ENCODE data around the gene ALDH1B1.
A peak's percentile ranks its signal among the peaks of the same experiment; 100 is the strongest.

Gene ALDH1B1

DNA sequence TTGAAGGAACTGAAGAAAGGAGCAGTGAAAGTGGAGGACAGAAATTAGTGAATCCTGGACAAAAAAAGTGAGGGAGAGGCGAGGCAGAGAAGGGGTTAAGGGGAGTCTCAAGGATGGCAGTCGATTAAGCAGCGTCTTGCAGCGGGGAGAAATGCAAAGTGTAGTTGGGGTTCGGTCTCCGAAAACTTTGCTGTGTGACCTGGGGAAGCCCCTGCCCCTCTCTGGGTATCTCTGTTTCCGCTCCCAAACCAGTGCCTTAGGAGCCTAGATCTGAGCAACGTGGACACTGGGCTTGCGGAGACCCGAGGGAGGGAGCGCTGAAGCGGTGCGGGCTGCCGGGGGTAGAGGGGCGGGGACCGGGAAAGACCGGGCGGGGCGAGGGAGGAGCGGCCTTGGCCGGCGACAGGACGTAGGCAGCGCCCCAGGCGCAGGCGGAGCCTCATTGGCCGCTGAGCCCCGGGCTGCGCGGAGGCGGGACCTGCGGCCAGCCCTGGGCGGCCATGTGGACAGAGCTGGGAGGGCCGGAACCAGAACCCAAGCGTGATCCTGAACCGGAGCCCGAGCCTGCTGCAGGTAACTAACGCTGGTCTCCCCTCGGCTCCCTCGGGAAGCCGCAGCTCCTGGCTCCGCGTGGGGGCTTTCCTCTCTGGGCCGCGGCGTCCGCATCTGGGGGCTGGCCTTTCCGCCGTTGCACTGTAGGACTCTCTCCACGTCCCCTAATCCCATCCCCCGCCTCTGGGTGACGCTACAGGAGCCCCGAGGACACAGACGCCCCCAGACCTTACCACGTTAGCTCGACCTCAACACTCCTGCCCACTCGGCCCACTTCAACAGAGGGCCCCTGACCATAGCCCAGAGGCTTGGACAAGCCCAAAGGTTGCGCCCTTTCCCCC, at the start of gene ALDH1B1:
Gene ALDH1B1, plus strand, starts transcription at position 468 of the 893 bp plus-strand sequence. CDS start 3,047 bp downstream, outside the sequence.
- peak; percentile 21 for DNase-seq

DNA sequence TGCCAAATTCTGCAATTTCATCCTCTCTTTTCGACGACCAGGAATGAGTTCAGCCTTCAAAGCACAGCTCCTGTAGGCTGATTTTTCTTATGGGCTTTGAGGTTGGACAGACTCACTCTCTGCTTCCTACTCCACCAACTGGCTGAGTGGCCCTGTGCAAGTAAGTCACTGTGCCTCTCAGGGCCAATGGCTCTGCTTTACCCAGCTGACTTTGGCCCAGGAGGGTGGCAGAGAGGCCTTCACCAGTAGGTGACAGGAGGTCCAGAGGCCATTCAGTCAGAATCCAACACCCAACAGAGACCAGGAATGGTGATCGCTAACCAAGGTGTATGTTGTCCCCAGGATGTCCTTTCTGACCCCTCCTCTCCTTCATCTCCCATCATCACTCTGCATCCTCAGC, 49.5 kb upstream of the ALDH1B1 start:
- no peak for DNase-seq

DNA sequence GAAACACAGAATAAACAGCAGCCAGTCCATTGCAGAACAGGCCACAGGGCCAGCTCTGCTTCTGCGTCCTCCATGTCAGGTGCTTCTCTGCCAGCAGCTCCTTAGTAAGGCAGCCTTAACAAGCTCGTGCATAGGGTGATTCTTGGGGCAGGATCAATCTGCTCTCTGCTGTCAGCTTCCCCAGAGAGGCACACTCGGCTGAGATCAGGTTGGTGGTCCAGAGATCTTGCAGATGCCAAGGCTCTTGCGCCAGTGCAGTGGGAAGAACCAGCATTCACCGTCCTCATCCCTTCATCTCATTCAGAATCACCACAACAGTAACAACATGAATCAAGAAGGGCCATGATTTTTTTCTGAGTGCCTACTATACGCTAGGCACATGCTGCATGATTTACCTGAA, 49.0 kb upstream of the ALDH1B1 start:
- no peak for DNase-seq

DNA sequence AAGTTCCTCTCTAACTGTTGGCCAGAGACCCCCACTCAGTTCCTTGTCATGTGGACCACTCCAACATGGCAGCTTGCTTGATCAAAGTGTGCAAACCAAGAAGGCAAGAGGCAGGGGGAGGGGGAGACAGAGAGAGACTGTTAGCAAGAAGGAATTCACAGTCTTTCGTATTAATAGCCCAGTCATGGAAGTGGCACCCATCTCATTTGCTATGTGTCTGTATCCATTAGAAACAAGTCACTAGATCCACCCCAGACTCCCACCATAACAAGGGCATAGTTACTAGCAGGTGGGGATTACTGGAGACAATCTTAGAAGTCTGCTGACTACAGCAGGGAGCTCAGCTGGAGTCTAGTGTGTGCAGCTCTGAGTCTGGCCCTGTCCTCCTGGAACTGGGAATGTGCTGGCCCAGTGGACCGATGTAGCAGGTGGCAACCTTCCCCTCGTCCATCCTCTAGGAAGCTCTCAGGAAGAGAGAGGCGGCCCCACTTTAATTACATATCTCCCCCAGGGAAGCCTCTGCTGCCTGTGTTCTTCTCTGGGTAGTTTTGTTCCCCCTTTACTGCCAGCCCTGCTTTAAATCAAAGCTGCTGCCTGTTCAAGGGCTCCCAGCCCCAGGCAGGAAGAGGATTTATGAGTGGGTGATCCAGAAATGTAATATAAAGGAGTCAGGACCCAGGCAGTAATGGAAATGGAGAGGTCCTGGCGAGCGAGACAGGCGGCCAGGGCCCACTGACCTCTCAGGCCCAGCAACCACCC, 47.8 kb upstream of the ALDH1B1 start:
- no peak for DNase-seq

DNA sequence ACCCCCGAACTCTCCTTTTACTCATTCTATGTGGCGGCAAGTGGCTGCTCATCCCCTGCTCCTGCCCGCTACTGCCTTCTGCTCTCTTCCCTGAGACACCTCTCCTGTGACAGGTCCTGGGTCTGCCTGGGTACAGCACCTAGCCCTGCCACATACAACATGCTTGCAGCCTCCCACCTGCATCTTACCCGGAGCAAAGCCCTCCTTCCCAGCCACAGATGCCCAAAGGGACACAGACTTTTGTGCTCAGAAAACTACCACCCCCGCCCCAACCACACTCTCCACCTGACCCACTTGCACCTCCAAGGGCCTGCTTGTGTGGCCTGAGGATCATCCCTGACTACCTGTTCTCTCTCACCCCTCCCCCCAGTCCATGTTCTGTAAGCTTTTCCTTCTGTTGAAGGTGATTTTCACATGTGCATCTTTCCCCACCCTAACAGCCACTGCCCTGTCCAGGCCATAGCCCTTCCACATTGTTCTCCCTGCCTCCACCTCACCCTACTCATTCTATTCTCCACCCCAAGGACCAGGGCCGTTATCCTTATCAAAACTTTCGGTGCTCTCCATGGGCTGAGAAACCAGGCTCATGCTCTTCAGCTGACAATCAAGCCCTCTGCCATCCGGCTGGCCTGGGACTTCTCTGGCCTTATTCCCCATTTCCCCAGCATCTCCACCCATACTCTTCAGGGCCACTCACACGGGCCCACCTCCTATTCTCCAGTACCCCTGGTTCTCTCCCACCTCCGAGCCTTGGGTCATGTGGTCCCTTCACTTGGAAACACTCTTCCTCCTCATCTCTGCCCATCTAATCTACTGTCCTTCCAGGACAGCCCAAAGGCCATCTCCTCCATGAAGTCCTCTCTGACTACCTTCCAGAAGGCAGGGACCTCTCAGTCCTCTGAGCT, 46.4 kb upstream of the ALDH1B1 start:
- DNase-seq: no peak

DNA sequence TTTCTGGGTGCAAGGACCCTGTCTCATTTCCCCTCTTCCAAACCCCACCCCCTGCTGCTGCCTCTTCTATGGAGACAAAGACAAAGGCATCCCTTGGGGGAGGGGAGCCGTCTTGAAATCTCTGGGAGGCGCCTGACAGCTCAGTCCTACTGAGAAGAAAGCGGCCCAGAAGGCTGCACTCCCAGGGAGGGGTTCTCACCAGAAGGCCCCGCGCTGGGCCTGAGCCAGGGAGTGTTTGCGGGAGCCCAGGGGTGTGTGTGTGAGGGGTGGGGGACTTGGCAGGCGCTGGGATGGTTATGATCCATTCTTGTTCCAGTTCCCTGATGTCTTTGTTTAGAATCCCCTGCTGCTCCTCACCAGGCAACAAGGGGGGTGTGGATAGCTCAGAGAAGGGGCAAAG, 45.7 kb upstream of the ALDH1B1 start:
- no peak for DNase-seq

DNA sequence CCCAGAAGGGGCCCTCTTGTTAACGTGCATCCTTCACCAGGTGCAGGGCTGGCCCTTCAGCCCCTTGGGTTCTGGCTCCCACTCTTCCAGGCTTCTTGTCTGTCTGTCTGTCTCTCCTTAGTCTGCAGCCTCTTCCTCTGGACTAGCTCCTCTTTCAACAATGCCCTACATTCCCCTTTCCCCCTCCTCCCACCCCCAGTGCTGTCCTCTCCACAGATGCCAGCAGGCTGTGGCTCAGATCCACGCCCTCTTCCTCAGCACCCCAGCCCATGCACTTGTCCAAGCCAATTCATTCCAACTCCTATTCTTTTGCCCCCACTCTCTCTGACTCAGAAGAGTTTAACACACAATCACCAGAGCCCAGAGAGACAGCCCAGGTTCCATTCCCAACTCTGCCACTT, 45.2 kb upstream of the ALDH1B1 start:
- DNase-seq: no peak

DNA sequence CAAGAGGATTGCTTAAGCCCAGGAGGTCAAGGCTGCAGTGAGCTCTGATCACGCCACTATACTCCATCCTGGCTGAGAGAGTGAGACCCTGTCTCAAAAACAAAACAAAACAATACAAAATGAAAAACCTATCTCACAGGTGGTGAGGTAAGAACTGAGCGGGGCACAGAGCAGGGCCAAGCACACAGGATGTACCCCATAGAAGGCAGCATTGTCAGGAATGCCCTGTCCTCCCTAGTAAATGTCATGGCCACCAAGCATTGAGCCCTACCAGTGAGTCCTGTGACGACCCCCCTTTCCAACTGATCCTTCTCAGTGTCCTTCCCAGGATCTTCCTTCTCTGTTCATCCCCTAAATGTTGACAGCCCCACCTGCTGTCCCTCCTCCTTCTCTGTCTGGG, 44.6 kb upstream of the ALDH1B1 start:
- no peak for DNase-seq

DNA sequence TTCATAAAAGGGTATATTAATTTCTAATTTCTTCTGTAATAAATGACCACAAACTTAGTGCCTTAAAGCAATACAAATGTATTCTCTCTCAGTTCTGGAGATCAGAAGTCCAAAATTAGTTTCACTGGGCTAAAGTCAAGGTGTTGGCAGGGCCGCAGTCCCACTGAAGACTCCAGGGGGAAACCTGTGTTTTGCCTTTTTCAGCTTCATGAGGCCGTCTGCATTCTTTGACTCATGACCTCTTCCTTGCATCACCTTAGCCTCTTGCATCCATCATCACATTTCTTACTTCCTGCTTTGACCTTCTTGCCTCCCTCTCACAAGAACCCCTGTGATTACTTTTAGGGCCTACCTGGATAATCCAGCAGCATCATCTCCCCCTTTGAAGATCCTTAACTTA, 42.0 kb upstream of the ALDH1B1 start:
- DNase-seq: no peak

DNA sequence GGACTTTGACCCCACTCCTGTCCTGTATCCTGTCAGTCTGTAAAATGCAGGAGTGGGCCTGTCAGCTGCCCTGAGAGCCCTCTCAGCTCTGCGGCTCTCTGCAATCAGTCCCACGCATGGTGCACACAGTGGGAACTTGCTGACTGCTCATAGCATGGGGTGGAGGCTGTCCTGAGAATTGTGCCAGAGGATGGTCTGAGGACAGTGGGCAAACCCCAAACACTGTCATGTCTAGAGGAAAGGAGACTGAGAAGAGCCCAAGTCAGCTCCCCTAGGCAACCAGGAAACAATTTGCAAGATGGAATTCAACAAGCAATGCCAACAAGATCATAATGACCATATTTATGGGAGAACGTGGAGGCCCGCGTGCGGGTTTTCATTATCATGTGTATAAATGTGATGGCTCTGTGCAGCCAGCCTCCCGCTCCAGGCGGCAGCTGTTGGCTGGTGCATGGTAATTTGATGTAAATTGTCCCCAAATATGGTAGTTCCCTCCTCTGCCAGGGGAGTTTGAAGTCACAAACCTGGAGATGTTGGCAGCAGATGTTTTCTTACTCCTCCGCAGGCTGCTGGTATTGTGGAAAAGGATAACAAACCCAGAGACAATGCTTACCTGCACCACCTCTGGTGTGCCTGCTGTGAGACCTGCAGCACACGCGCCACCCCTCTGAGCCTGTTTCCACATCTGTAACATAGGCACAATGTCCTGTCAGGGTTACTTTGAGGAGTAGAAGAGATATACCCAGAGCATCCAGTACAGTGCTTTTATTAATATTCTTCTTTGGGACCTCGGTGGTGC, 39.8 kb upstream of the ALDH1B1 start:
- DNase-seq: no peak

DNA sequence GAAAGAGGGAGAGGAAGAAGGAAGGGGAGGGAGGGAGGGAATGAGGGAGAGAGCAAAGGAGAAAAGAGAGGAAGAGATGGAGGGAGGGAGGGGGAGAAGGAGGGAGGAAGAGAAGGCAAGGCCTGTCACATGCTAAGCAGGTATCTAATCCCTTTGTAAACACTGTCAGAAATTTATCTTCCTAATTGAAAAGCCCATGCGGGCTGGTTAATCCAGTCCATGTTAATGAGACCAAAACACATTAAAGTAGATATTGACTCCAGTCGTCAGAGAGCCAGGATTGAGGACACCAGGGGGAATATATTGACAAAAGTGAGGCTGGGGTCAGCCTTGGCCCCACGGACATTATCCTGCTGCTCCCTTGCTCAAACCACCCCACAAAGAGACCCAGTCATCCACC, 37.4 kb upstream of the ALDH1B1 start:
- no peak for DNase-seq

DNA sequence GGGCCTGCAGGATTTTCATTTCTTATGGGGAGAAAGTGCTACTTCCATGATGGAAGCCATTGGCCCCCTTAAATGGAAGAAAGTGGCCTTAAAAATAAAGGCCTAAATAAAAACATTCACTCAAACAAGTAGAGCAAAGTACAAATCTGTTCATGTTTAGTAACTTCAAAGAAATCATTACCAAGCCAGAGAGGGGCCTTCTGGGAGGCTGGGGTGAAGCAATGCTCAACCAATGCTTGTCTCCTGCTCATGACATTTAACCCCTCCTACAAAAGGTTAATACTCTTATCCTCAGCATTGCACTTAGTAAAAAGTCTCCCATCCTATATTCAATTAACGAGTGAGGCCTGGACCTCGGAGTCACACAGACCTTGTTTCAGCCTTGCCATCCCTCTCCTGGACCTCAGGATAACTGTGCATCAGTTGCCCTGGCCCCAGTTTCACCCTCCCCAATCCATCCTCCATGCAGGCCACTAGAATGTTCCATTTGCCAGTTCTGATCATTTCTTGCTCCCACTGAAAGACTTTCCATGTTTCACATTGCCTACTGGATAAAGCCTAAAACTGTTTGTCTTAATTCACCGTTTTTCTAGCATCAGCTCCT, 36.9 kb upstream of the ALDH1B1 start:
- no peak for DNase-seq

DNA sequence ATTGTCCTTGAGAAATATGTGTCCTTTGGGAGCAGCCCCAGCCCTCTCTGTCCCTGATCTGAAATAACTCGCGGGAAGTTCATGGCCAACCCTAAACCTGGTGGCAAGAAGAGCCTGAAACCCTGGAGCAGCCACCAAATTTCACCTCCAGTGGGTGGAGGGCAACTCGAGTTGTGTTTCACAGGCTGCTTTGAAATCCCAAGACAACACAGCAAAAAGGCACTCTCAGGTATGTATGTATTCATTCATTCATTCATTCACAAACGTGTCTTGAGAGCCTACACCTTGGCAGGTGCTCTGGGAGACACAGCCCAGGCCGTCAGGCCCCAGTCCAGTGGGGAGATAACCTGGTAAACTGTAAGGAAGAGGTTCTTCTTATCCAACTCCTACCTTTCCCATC, 35.7 kb upstream of the ALDH1B1 start:
- no peak for DNase-seq

DNA sequence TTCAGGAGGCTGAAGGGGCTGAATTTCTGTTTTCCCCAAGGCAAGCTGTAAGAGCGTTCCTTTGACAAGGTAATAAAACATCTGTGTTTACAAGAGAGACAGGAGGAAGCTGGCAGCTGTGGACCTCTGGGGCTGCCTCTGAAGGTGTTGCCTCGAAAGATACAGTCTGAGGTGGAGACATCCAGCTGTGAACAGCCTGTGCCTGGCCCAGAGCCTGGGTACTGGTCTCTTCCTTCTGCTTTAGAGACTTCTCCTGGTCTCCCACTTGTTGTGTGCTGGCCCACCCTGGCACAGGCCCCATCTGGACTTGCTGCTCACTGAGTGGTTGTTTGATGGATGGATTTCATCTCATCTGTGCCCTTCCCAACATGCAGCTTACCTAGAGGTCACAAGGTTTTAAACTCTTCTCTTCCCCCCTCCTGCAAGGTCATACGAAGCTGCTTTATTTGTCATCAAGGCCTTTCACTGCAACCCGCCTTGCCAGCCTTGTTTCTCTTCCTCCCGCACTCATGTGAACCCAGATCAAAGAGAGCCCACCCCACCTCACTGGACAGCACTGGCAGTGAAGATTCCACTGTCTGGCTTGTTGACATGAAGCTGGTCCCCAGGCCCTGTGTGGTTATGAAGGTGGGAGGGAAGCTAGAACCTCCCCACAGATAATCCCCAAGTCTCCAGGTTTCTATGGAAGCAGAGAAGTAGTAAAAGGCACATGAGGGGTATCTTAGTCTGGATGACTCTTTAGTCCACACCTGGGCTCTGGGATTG, 35.0 kb upstream of the ALDH1B1 start:
- DNase-seq: no peak

DNA sequence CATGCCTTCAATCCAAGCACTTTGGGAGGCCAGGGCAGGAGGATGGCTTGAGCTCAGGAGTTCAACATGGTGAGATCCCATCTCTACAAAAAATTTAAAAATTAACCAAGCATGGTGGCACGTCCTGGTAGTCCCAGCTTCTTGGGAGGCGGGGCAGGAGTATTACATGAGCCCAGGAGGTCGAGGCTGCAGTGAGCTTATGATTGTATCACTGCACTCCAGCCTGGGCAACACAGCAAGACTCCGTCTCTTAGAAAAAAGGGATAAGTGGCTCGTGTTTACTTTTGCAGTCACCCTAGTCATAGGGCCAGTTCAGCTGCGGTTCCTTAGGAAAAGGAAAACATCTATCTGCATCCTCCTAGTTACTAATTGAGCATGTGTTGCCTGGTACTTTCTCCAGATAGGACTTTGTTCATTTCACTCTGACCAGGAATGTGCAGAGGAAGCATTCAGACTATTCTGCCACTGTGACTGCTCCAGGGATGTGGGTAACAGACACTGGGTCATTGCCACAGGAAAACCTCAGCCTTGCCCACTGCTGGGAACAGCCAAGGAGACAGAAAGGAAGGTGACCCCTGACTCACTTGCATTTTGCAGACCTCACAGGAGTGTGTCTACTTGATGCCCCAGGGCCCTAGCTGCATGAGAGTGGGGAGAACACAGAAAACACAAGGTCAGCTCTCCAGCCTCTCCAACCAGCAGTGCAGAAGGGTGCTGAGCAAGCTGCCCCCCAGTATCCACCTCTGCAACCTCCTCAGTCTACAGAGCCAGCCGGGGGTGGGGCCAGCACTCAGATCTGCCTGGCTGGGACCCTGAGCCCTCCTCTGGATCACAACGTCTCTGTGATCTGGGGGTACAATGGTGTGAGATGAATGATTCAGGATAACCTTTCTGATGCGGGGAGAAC, 33.9 kb upstream of the ALDH1B1 start:
- no peak for DNase-seq

DNA sequence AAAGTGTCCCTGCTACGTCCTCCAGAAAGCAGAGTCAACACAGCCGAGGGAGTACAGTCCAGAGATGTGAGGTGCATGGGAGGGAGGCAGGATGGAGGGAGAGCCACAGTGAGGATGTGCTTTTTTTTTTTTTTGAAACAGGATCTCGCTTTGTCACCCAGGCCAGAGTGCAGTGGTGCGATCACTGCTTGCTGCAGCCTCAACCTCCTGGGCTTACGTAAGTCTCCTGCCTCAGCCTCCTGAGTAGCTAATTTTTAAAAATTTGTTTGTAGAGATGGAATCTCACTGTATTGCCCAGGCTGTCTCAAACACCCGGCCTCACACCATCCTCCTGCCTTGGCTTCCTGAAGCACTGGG, 33.2 kb upstream of the ALDH1B1 start:
- DNase-seq: no peak

DNA sequence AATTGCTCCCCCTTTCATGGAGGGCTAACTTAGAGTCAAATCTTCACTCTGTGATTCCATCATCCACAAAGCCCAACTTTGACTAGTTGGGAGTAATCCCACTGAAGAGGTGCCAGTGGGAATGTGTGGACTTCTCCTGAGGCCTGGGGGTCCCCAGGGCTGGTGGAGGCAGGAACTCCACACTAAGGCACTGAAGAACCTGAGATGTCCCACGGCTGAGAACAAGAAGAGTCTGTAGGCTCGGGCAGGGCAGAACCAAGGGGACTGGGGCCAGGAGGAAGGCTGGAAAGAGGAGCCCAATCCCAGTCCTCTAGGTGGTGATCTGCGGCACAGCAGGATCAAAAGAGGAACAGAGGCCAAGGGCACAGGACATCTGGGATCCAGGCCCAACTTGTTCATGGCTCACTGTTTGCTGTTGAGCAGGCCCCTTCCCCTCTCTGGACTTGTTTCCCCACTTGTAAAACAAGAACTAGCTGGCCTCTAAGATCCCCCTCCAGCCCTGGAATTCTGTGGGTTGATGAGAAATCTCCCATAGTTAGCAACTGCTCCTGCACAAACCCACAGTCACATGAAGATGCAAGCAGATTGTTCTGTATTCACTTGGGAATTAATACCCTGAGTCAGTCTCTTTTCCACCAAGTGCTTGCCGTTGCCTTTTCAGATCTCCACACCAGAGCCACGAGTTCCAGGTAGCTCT, 32.7 kb upstream of the ALDH1B1 start:
- no peak for DNase-seq

DNA sequence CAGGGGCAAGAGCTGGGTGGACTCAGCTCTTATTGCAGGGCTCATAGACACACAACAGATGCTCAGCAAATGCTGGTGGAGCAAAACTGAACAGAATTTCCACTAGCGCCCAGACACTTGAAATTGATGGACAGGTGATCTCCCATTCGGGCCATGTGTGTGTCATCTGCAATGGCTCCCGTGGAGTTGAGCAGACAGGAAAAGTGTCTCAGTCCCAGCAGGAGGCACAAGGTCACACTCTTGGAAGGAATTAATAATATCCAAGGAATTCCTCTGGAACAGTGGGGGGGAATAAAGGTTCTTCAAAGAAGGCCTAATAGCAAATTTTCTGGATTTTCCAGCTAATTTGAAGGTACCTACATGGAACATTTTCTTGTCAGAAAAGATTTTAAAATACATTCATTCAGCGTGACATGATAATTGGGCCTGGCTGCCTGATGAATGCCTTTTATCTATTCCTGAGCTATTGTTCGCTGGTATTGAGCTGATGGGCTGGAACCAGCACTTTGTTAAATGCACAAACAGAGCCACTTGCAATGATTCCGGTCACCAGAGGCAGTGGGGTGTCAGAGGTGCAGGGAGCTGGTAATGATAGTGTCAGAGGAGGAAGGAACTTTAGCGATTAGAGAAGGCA, 31.5 kb upstream of the ALDH1B1 start:
- no peak for DNase-seq

DNA sequence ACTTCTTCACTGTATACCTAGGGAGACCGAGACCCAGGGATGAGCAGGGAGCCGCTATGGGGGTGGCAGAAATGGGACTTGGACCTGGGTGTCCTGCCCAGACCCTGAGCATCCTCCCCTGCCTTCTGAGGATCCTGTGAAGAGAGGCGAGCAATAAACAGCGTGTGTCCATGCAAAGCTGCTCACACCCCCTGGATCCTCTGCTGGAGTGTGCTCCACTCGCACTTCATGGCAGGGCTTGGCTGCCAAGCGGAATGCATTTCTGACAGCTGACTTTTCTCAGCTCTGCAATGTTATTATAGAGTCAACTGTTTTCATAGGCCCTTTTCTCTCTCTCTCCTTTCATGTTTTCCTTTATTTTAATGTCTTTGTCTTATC, 31.0 kb upstream of the ALDH1B1 start:
- no peak for DNase-seq

Measured in activated T-cell treated with anti-CD3 and anti-CD28 coated beads for 4 hours (primary cell).